Activated T-cell treated with anti-CD3 and anti-CD28 coated beads for 24 hours (primary cell): Measurements from ENCODE around the gene FUT3.
"Not testable (repeated sequence)": the region's sequence is repeated elsewhere in the genome, so short reads cannot be mapped to it uniquely, and the experiment has no call there.

Experiments used
- DNase-seq: peaks from one replicate; pipeline ENCODE4 v3.0.0-alpha.2; 2020; ENCODE audit warnings: low read depth

Gene FUT3

DNA sequence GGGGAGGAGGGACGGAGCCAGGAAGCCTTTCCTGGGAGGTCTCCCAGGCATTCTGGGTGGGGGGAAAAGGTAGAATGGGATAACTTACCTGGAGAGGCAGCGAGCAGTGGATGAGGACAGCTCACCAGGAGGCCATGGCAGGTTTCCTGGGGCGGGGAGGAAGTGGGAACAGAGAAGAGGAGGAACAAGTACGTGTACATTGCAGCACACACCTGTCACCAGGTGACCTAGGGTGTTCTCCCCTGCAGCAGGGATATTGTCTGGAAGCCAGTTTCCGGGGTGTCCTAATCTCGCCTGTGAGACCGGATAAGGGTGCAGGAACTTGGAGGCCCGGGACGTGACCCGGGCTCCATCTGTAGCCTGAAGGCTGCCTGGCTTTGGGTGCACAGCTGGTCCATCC, at the start of gene FUT3:
Gene FUT3 (minus strand): TSS at position 148 of the 400 bp plus-strand sequence.
- no peak for DNase-seq

DNA sequence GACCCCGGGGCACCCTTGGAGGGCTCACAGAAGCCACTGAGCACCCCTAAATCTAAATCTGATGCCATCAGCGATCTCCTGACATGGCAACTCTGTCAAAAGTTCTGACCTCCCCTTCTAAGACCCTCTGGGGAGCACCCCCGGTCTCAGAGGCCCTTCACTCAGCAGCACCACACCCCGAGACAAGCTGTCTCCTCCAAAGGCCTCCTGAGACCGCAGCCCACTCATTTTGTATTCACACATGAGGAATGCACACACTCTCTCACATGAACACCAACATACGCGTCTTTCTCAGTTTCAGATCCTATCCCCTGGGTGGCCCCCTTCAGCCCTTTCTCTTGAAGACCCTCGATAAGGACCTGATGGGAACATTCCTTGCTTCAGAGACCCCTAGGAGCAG, 49.7 kb upstream of the FUT3 start:
- no peak for DNase-seq

DNA sequence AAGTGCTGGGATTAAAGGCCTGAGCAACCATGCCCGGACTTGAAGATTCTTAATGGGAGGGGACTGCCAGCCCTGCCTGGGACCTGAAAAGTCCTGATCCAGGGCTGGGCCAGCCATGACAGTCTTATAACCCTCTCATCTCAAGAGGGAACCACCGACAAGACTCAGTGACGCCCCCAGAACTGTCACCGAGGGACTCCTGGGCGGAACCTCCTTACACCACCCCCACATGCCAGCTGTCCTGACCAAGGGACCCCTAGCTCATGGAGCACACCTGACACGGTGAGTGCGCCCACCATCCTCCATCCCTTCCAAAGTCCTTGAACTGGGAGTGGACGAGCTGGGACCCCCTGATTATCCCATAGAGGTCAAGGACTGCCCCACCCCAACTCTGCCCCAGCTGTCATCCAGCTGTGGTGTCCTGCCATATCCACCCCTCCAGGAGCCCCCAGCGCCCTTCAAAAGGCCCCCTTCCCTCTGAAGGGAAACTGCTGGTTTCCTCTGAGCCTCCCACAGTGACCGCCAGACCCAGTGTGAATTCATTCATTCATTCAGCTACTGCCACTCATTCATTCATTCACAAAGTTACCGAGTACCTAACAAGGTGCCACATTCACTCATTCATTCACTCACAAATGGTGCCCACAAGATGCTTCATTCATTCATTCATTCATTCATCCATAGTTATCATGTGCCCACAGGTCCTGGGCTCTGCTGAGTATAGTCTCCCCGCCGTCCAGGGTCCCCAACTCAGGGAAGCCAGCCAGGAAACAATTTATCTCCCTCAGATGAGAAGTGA, 48.7 kb upstream of the FUT3 start:
- no peak for DNase-seq

DNA sequence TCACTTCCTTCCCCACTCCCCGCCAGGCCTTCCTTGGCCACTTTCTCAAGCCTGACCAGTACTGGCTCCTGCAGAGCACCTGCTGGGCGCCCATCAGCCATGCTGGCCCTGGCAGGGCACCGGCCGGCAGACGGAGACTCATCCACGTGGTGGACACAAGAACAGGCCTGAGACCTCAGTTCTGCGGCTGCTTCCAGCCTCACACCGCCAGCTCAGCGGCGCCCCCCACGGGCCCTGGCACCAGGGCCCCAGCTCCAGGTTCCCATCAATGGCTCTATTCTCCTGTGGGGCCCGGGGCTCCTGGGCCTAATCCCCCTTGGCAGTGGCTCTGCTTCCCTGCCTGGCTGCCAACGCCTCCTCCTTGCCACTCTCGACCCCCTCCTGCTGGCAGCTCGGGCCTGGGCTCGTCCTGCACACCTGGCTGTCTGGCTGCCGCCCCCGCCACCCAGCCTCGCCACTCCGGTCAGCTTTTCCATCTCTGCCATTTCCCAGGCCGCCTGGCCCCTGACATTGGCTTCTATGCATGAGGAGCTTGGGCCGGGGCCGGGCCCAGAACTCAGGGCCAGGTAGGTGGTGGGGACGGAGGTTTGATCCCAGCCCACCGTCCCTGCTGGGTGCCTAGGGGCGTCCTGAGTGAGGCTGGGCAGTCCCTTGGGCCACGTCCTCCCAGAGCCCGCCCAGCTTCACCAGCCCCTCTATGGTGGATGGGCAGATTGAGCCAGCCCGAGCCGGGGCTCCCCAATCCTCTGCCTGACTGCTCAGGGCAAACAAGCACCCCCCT, 46.1 kb upstream of the FUT3 start:
- no peak for DNase-seq

DNA sequence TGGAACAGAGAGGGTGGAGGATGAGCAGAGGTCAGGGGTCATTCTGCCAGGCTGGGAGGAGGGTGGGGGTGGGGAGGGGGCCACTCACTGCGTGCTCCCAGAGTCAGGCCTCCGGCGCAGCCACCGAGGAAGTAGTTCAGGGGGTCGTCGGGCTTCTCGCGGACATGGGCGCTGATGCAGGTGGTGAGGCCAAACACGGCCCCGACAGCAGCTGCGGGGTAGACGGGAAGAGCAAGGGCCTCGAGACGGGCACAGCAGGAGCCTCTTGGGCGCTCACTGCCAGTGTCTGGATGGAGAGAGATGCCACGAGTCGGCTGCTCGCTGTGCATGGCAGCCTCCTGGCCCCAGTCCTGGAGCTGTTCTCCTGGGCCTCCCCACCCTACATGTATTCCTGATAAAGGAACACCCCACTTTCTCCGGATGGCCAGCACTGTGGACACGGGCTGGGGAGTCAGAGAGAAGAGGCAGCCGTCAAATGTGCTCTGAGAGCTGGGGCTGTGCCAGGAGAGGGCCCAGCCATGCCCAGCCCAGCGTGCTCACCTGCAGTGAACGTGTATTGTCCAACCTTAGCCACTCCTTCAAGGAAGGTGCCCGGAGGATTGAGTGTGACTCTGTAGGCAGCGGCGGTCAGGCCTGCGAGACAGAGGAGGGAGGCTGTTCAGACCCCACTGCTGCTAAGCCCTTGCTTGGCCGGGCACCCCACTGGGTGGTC, 45.3 kb upstream of the FUT3 start:
- DNase-seq: no peak

GRCh38 chr19:5895890-5896289, 44.6 kb upstream of the FUT3 start:
- no peak for DNase-seq

DNA sequence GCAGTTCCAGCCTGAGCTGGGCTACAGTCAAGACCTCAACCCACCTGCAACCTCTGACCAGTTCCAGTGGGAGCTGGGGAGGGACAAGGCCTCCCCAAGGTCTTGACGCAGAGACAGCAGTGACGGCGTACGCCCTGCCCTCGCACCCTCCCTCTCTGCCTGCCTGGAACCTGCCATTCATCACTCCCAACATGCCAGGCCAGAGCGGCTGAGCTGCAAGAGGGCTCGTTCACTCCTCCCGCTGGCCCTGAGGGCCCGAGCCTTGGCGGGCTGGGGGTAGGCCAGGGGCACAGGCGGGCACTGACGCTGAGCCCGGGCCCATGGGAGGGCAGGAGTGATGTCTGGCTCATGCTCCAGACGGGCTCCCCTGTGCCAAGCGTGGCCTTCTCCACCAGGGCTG, 44.2 kb upstream of the FUT3 start:
- no peak for DNase-seq

DNA sequence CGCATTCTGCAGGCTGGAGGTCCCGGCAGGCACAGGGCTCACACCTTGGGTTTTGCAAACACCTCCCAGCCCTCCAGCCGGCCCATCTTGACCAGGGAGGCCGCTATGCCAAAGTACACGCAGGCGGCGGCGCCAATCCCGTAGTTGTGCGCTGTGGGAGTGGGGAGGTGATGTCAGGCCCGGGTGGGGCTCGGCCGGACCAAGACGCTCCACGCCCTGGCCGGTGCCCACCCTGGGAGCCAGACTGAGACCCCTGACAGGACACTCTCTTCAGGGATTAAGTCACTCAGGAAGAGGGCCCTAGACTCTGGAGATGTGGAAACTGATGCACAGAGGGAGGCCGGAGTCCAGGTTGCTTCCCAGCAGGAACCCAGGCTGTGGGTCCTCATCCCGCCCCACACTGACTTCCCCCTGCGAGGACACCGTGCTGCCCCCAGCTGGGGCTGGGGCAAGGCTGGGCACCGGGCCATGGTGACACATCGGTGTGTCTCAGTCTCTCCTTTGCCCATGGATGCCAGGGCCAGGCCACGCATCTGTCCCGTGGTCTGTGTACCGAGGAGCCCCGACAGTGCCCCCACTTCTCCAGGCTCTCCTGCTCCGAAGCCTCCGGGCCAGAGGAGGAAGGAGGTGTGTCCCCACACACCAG, 43.6 kb upstream of the FUT3 start:
- DNase-seq: no peak

GRCh38 chr19:5893907-5894703, 42.9 kb upstream of the FUT3 start:
- DNase-seq: no peak

DNA sequence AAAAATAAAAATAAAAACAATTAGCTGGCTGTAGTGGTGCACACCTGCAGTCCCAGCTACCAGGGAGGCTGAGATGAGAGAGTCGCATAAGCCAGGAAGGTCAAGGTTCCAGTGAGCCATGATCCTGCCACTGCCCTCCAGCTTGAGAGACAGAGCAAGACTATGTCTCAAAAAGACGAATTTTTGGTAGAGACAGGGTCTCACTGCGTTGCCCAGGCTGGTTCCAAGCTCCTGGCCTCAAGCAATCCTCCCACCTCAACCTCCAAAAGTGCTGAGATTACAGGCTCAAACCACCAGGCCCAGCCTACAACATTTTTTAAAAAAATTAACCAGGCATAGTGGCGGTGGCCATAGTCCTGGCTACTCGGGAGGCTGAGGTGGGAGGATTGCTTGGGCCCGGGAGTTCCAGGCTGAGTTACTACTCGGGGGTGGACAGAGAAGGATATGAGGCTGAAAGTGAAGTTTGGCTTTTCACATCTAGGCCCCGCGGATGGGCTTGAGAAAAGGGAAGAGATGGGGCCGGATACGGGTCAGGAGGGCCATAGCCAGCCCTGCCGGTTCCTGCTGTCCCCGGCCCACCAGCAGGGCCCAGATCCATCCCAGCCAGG, 42.2 kb upstream of the FUT3 start:
- DNase-seq: no peak

DNA sequence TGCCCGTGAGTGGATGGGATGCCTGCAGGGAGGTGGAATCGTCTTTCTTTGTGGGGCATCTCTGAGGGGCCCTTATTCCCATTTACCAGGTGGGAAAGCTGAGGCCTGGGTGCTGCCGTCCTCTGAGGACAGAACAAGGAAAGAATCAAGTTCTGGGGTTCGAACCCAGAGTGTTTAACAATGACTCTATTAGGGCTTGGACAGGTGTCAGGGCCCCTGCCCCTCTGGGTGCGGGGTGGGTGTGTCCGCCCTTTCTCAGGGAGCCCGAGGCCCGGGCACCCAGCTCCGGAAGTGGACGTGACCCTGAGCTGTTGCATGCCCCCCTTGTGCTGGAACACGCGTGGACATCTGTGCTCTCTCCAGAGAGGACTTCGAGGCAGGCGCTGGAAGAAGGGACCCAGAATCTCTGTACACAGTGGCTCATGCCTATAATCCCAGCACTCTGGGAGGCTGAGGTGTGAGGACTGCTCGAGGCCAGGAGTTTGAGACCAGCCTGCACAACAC, 41.6 kb upstream of the FUT3 start:
- DNase-seq: no peak

DNA sequence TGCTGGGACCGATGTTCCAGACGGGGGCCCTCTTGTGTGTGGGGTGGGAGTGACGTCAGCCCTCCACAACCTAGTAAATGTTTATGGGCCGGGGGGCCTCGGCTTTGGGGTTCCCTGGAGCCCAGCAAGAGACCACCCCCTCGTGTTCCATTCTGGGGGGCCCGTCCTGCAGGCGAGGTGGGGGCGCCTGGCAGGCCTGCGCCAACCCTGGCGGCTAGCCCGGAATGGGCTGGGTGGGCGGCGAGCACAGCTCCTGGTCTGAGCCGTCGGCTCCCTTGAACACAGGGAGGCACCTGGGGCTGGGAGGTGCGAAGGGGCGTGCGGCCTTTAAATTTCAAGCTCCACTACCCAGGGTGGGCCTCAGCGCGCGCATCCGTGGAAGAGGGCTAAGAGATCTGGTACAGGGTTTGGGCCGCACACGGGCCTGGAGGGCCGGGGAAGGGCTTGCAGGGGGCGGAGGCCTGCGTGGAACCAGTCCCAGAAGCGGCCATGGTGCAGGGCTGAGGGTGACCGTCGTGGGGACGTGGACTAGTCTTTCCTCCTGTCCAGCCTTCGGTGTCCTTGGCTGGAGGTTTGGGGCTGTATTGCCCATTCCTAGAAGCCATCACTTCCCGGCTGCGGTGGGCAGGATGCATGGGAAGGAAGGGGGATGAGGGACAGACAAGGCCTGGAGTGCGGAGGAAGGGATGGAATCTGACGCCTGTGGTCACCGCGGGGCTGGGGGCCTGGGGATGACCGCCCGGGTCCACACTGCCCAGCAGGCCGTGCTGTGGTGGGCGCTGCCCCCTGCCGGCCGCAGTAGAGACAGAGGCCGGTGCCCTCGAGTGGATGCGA, 40.9 kb upstream of the FUT3 start:
- DNase-seq: no peak

DNA sequence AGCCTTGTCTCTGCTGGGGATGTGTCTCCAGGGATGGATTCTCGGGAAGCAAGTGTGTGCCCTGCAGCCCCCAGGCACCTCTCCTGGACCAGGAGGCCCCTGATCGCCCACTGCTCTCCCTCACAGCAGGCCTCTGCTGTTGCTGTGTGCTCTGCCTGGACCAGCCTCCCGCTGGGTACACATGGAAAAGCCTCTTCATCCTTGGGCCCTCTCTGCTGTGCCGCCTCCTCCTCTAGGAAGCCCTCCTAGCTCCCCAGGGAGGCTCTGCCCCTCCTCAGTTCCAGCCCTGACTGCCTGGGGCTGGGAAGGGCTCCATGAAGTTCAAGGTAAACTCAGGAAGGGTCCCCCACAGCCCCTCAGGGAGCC, 40.3 kb upstream of the FUT3 start:
- no peak for DNase-seq

- no peak for DNase-seq
Measured at GRCh38 chr19:5890099-5890498, 38.9 kb upstream of the FUT3 start.

DNA sequence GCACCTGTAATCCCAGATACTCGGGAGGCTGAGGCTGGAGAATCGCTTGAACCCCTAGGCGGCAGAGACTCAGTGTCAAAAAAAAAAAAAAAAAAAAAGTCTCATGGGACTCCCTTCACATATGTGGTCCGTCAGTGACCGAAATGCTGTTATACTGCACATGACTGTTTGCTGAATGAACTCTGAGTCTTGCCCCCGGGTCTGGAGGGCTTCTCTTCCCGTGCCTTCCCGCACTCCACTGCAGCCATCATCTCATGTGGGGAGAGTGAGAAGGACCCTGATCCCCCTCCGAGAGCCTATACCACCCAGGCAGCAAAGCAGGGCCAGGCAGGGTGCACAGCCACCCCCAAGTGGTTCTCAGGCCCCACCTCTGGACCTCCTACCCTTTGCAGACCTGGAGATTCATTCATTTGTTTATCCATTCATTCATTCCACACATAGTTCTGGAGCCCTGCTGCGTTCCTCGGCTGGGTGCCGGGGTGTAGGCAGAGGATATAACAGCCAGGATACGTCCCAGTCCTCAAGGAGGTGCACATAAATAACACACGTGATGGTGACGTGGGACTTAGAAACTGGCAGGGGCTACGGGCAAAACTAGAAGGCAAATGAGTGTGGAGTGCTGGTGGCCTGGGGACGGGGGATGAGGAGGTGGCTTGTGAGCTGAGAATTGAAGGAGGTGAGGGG, 38.2 kb upstream of the FUT3 start:
- no peak for DNase-seq

DNA sequence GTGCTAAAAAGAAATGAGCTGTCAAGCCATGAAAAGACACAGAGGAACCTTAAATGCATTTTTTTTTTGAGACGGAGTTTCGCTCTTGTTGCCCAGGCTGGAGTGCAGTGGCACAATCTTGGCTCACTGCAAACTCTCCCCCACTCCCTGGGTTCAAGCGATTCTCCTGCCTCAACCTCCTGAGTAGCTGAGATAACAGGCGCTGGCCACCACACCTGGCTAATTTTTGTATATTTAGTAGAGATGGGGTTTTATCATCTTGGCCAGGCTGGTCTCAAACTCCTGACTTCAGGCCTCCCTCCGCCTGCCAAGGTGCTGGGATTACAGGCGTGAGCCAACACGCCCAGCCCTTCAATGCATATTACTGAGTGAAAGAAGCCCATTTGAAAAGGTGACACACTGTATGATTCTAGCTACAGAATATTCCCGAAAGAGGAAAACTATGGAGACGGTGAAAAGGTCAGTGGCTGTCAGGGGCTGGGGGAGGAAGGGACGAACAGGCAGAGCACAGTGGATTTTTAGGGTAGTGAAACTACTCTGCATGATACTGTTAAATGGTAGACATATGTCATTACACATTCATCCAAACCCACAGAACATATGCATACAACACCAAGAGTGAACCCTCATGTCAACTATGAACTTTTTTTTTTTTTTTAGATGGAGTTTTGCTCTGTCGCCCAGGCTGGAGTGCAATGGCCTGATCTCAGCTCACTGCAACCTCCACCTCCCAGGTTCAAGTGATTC, 33.0 kb upstream of the FUT3 start:
- DNase-seq: not testable (repeated sequence)

GRCh38 chr19:5883157-5883873, 32.1 kb upstream of the FUT3 start:
- not testable (repeated sequence) for DNase-seq

DNA sequence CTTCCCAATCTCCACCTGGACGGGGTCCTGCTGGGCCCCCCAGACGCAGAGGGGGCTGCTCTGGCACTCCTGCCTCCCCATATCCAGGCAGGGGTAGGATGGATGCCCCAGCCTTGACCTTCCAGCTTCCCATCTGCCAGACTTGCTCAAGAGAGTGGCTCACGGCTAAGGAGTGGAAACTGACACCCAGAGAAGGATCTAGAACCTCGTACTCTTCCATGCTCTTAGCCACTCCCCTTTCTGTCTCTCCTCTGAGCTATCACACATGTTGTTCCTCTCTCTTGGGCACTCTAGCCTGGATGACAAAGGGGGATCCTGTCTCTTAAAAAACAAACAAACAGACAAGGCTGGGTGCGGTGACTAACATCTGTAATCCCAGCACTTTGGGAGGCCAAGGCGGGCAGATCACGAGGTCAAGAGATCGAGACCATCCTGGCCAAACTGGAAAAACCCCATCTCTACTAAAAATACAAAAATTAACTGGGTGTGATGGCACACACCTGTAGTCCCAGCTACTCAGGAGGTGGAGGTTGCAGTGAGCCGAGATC, 31.2 kb upstream of the FUT3 start:
- no peak for DNase-seq
